ENCODE measurements around the gene ATG9B. TPM values are rescaled to one million over a fixed set of nuclear protein-coding genes. Genes with fewer than 3 reads are reported as not detected.

Gene ATG9B
- total and polyA plus RNA-seq, 9 of the 15 experiments (the other 6 are each of a cell fraction or from before 2014, with no cell fraction given): 0.29 to 8.0 (median 2.1) TPM

DNA sequence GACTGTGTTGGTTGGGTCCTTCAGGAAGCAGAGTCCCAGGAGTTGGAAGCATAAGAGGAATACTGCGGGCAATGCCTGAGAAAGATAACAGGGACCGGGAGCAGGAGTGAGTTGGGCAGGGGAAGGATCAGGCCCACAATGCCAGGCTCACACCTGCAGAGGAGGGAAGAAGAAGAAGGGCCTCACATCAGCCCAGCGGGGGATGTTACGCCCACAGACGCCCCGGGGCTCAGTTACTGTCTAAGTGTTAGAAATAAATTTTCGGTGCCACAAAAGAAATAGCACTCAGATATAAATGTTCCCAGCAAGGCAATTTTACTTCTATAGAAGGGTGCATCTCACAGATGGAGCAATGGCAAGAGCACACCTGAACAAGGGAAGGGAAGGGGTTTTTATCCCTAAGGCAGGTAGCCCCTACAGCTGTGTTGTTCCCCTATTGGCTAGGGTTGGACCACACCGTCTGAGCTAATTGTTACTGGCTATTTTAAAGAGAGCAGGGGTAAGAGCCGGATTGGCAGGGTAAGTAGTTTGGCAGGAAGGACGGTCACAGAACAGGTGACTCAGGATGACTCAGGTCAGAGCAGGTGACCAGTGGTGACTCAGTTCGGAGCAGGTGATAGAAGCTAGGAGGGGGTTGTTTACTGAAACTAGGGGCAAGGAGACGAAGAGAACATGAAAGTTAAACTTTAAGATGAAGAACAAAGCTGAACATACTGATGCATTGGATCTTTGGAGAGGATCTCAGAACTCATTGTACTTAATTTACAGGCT lies 33.7 kb downstream of the ATG9B start, which contains the start of gene NOS3 (continued):
- TF ChIP-seq, protein P1, sequence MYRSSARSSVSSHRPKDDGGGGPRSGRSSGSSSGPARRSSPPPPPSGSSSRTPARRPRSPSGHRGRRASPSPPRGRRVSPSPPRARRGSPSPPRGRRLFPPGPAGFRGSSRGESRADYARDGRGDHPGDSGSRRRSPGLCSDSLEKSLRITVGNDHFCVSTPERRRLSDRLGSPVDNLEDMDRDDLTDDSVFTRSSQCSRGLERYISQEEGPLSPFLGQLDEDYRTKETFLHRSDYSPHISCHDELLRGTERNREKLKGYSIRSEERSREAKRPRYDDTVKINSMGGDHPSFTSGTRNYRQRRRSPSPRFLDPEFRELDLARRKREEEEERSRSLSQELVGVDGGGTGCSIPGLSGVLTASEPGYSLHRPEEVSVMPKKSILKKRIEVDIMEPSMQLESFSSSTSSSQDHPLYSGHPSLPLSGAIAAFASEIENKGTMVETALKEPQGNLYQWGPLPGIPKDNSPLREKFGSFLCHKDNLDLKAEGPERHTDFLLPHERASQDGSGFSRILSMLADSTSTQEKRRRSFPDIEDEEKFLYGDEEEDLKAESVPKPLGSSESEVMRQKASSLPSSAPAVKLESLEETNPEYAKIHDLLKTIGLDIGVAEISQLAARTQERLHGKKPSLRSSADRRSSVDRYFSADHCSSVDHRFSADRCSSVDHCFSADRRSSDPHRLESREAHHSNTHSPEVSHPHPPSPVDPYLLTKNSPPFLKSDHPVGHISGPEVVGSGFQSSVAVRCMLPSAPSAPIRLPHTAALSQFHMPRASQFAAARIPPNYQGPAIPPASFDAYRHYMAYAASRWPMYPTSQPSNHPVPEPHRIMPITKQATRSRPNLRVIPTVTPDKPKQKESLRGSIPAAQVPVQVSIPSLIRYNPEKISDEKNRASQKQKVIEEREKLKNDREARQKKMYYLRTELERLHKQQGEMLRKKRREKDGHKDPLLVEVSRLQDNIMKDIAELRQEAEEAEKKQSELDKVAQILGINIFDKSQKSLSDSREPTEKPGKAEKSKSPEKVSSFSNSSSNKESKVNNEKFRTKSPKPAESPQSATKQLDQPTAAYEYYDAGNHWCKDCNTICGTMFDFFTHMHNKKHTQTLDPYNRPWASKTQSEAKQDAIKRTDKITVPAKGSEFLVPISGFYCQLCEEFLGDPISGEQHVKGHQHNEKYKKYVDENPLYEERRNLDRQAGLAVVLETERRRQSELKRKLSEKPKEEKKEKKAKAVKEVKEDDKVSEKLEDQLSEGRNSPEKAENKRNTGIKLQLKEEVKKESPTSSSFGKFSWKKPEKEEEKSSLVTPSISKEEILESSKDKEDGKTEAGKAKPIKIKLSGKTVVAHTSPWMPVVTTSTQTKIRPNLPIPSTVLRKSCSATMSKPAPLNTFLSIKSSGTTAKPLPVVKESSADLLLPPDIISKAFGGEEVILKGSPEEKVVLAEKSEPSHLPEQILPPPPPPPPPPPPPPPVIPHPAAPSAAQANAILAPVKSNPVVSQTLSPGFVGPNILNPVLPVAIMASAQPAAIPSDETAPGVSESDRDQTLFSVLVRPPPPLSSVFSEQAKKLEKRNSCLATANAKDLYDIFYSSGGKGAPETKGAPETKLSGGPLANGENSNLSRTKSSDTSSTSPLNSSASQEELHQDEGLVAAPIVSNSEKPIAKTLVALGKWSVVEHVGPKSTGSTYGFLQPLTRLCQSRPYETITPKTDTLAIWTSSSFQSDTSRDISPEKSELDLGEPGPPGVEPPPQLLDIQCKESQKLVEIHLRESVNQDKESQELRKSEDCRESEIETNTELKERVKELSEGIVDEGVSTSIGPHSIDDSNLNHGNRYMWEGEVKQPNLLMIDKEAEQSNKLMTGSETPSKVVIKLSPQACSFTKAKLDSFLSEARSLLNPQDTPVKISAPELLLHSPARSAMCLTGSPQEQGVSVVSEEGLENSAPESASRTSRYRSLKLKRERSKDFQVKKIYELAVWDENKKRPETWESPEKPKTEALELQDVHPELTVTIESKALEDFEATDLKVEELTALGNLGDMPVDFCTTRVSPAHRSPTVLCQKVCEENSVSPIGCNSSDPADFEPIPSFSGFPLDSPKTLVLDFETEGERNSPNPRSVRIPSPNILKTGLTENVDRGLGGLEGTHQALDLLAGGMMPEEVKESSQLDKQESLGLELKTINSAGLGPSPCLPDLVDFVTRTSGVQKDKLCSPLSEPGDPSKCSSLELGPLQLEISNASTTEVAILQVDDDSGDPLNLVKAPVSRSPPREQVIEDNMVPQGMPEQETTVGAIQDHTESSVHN (IDR thresholded peaks at IDR 0.05; ENCODE audit: borderline replicate concordance in 1 of 2, low read depth in 1 of 2): peak in 1 of 2 experiments; percentile 36; a peak in 1 of 4 replicates
- TF ChIP-seq ZEB2 (IDR thresholded peaks at IDR 0.05) (peak; percentile 68), CBX3 (IDR thresholded peaks at IDR 0.05; ENCODE audit: borderline replicate concordance in 1 of 2, low read length in 2 of 2) (peak in 1 of 2 experiments; percentile 99; a peak in 2 of 3 replicates), ARID1B (IDR thresholded peaks at IDR 0.05) (0 out of 2 replicates have a peak, but pooled peaks have one; percentile 24), ZKSCAN3 (CRISPR knock-in tag; IDR thresholded peaks at IDR 0.05) (no peak), BRD4 (IDR thresholded peaks at IDR 0.05) (no peak), KDM1A (IDR thresholded peaks at IDR 0.05) (0 out of 4 replicates have a peak, but pooled peaks of 1 of the 2 experiments have one; percentile 8), PRMT5 (CRISPR knock-in tag; IDR thresholded peaks at IDR 0.05) (no peak)
